Breast epithelium (tissue), 3 donors: ENCODE data around the gene KCNK5.

ENCODE experiments used
- POLR2A ChIP-seq: fragments of 450-650 bp; IDR thresholded peaks from one replicate; pipeline ENCODE4 v1.6.1; 2016; ENCODE audit warnings: antibody characterized with exemption, mild to moderate bottlenecking, moderate library complexity
- POLR2AphosphoS5 ChIP-seq, 3 donors: sonication (generic); formaldehyde crosslinking; IDR thresholded peaks; one replicate each; pipeline ENCODE4 v1.6.1; 2017; ENCODE audit warnings: antibody characterized with exemption in 3 of 3
- TF ChIP-seq, protein P1 (sequence below), 3 donors: fragments of 450-650 bp; IDR thresholded peaks; one replicate each; pipeline ENCODE4 v1.5.1; 2016 to 2017; ENCODE audit warnings: antibody characterized with exemption in 3 of 3, mild to moderate bottlenecking in 3 of 3, moderate library complexity in 3 of 3

DNA sequence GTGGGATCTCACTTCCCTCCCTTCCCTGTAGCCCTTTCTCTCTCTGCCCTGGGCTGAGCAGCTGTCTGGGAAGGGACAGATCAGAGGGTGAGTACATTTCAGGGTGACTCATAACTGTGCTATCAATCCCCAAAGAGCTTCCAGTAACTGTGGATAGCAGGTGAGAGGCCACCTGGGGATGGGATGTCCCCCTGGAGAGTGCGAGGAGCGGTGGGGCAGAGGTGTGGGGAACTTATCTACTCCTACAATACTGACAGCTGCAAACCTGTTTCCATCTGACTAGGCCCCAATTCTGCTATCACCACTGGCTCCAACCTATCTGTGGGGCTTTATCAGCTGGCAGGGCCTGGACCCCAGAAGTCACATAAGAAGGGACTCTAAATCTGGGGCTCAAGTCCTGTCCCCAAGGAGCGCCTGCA is 32.6 kb downstream of the KCNK5 start:
- TF ChIP-seq, protein P1, sequence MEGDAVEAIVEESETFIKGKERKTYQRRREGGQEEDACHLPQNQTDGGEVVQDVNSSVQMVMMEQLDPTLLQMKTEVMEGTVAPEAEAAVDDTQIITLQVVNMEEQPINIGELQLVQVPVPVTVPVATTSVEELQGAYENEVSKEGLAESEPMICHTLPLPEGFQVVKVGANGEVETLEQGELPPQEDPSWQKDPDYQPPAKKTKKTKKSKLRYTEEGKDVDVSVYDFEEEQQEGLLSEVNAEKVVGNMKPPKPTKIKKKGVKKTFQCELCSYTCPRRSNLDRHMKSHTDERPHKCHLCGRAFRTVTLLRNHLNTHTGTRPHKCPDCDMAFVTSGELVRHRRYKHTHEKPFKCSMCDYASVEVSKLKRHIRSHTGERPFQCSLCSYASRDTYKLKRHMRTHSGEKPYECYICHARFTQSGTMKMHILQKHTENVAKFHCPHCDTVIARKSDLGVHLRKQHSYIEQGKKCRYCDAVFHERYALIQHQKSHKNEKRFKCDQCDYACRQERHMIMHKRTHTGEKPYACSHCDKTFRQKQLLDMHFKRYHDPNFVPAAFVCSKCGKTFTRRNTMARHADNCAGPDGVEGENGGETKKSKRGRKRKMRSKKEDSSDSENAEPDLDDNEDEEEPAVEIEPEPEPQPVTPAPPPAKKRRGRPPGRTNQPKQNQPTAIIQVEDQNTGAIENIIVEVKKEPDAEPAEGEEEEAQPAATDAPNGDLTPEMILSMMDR (IDR thresholded peaks at IDR 0.05), result no peak
- TF ChIP-seq POLR2AphosphoS5 (IDR thresholded peaks at IDR 0.05), result no peak
- no peak for TF ChIP-seq POLR2A
